GM12801 (cell line): ENCODE results near the gene STARD6.

Source experiments
- CTCF ChIP-seq: IDR thresholded peaks from one replicate; pipeline ENCODE4 v1.5.1; 2011; ENCODE audit warnings: control low read depth; ENCODE audit not compliant: insufficient read length; ENCODE audit errors: extremely low read depth

STARD6 gene

GRCh38 chr18:54330768-54331548 lies 26.7 kb downstream of the STARD6 start:
- TF ChIP-seq CTCF = no peak

DNA sequence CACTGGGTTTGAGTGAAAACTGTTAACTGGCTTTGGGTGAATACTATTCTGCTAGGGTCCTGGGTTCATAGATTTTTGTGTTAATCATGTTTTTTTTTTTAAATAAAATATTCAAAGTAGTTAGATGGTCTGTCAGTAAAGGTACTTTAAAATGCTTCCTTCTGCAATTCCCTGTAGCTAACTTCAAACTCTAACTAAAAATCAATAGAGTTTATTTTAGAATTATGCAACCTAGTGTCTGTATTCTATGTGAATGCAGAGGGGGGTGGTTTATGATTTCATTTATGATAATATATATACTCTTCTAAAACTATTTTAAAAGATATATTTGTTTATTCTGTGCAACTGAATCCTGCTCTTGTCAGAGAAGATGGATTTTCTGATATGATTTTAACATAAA lies 27.9 kb downstream of the STARD6 start:
- TF ChIP-seq CTCF = no peak

DNA sequence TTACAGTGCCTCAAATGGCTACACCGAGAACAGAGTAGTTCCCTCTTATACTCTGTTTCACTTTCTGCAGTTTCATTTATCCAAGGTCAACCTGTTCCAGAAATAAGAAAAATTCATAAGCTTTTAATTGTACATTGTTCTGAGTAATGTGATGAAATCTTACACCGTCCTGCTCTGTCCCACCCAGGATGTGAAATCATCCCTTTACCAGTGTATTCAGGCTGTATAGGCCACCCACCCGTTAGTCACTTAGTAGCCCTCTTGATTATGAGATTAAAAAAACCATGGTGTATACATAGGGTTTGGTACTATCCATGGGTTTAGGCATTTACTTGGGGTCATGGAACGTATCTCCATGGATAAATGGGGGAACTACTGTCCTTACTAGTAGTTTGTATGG lies 29.8 kb downstream of the STARD6 start:
- no peak for TF ChIP-seq CTCF

- no peak for TF ChIP-seq CTCF
Observed at GRCh38 chr18:54323970-54324369, 33.7 kb downstream of the STARD6 start.

DNA sequence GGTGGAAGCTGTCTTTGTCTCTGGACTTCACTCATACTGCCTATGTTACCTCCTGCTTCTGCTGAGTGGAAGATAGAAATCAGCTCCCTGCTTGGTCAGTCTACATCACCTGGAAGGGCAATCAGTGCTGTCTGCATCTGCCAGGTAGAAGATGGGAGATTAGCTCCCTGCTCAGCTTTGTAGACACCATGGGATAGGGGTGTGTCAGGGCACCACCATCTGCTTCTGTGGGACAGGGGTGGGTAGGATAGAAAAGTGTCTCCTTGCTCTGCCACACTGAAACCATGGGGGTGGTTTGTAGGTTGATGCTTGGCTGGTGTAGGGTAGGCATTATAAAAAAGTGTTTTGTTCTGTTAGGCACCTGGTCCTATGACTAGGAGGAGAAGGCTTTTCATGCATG lies 34.1 kb downstream of the STARD6 start:
- no peak for TF ChIP-seq CTCF

GRCh38 chr18:54316071-54316820 lies 41.4 kb downstream of the STARD6 start:
- TF ChIP-seq CTCF = no peak

- TF ChIP-seq CTCF = no peak
Observed at GRCh38 chr18:54303408-54303807, 54.2 kb downstream of the STARD6 start.
